Esophagus muscularis mucosa (tissue), 4 donors: ENCODE measurements around the gene BTBD9. TPM values are rescaled to one million over a fixed set of nuclear protein-coding genes. Genes with fewer than 3 reads are reported as not detected.

Experiments used
- DNase-seq: peaks from one replicate; pipeline ENCODE4 v3.0.0-alpha.2; 2017; ENCODE audit errors: extremely low spot score
- H3K27ac ChIP-seq, 4 donors: fragments of 200-600 bp; sonication (generic); replicated peaks in 1 of 4; 1 replicate in 3 of 4; 2 replicates in 1 of 4; pipeline ENCODE4 v1.5.1; 2016 to 2019; ENCODE audit warnings: mild to moderate bottlenecking in 1 of 4
- H3K27me3 ChIP-seq, 4 donors: fragments of 200-600 bp; sonication (generic); one replicate each; pipeline versions ENCODE4 v1.5.1 to v1.6.0; 2016 to 2019
- H3K36me3 ChIP-seq, 4 donors: fragments of 200-600 bp; sonication (generic); one replicate each; pipeline ENCODE4 v1.5.1; 2016 to 2019
- H3K4me1 ChIP-seq, 4 donors: fragments of 200-600 bp; sonication (generic); one replicate each; pipeline ENCODE4 v1.5.1; 2016 to 2019
- H3K4me3 ChIP-seq, 4 donors: fragments of 200-600 bp; sonication (generic); 1 replicate in 2 of 4; 2 replicates in 2 of 4; pipeline ENCODE4 v1.5.1; 2016 to 2019; ENCODE audit warnings: mild to moderate bottlenecking in 4 of 4, moderate library complexity in 1 of 4
- H3K9me3 ChIP-seq, 4 donors: fragments of 200-600 bp; sonication (generic); 1 replicate in 3 of 4; 2 replicates in 1 of 4; pipeline ENCODE4 v1.5.1; 2016 to 2019
- EP300 ChIP-seq: sonication (generic); formaldehyde crosslinking; IDR thresholded peaks from one replicate; pipeline ENCODE4 v1.6.1; 2017; ENCODE audit warnings: antibody characterized with exemption
- POLR2A ChIP-seq: fragments of 450-650 bp; IDR thresholded peaks from one replicate; pipeline ENCODE4 v1.6.1; 2017; ENCODE audit warnings: antibody characterized with exemption, moderate library complexity, mild to moderate bottlenecking, low read depth
- POLR2AphosphoS5 ChIP-seq, 2 donors: sonication (generic); formaldehyde crosslinking; IDR thresholded peaks; one replicate each; pipeline ENCODE4 v1.6.1; 2017; ENCODE audit warnings: antibody characterized with exemption in 2 of 2
- WGBS: methylation state at CpG from one replicate; pipeline ENCODE4 v1.1.5; 2018; 5-methylcytosine and 5-hydroxymethylcytosine counted together
- intact Hi-C: fragments of 100-400 bp; cut with DNase I; formaldehyde crosslinking; loops from one replicate; pipeline ENCODE4 v1.15.1; 2023
- total RNA-seq, 4 donors: library from RNA; depleted of rRNA; stranded (reverse); fragments of >200 nt; gene quantifications; one replicate each; pipeline versions ENCODE4 v1.1.0 to v1.2.1, GENCODE V29; 2016
- TF ChIP-seq, protein P1 (sequence below), 3 experiments: fragments of 200-600 bp in 2 of 3; fragments of 450-650 bp in 1 of 3; sonication (generic) in 2 of 3; IDR thresholded peaks; one replicate each; pipeline ENCODE4 v1.5.1; 2017 to 2019; ENCODE audit warnings: antibody characterized with exemption in 3 of 3, mild to moderate bottlenecking in 2 of 3, moderate library complexity in 1 of 3

Gene BTBD9
- total RNA-seq, 4 donors from 2014 or later = 9.4 to 14.1 (median 11.2) TPM

- H3K27me3 ChIP-seq = no peaks in the 10 kb centered on the region
- TF ChIP-seq POLR2AphosphoS5 (IDR thresholded peaks at IDR 0.05) (no peak), EP300 (no peak), POLR2A (no peak)
- TF ChIP-seq, protein P1, sequence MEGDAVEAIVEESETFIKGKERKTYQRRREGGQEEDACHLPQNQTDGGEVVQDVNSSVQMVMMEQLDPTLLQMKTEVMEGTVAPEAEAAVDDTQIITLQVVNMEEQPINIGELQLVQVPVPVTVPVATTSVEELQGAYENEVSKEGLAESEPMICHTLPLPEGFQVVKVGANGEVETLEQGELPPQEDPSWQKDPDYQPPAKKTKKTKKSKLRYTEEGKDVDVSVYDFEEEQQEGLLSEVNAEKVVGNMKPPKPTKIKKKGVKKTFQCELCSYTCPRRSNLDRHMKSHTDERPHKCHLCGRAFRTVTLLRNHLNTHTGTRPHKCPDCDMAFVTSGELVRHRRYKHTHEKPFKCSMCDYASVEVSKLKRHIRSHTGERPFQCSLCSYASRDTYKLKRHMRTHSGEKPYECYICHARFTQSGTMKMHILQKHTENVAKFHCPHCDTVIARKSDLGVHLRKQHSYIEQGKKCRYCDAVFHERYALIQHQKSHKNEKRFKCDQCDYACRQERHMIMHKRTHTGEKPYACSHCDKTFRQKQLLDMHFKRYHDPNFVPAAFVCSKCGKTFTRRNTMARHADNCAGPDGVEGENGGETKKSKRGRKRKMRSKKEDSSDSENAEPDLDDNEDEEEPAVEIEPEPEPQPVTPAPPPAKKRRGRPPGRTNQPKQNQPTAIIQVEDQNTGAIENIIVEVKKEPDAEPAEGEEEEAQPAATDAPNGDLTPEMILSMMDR (IDR thresholded peaks at IDR 0.05) = no peak
- H3K4me1 ChIP-seq = no peaks in the 10 kb centered on the region
- intact Hi-C loops = no loop called here
- H3K4me3 ChIP-seq = no peak overlapping the region
- no peak overlapping the region for H3K27ac ChIP-seq
- DNase-seq = no peak
- H3K36me3 ChIP-seq = peaks cover 0 to 4% (median 2%) of the 10 kb centered on the region in 4 donors
- H3K9me3 ChIP-seq = no peaks in the 10 kb centered on the region
- 95% methylated on average over 2 of the region's 2 CpGs for WGBS
Observed at GRCh38 chr6:38194282-38194572, 445.5 kb downstream of the BTBD9 start.

GRCh38 chr6:38193481-38194281, 446.0 kb downstream of the BTBD9 start:
- DNase-seq = no peak
- Histone ChIP-seq H3K27me3 (no peaks in the 10 kb centered on the region), H3K27ac (no peak overlapping the region), H3K4me3 (no peak overlapping the region), H3K36me3 (peaks cover 0 to 4% (median 2%) of the 10 kb centered on the region in 4 donors), H3K4me1 (no peaks in the 10 kb centered on the region), H3K9me3 (no peaks in the 10 kb centered on the region)
- WGBS = 83% methylated on average over 9 of the region's 9 CpGs
- TF ChIP-seq POLR2AphosphoS5 (IDR thresholded peaks at IDR 0.05) (no peak), EP300 (no peak), POLR2A (no peak)
- TF ChIP-seq, protein P1 (IDR thresholded peaks at IDR 0.05) = no peak
- intact Hi-C loops = no loop called here

DNA sequence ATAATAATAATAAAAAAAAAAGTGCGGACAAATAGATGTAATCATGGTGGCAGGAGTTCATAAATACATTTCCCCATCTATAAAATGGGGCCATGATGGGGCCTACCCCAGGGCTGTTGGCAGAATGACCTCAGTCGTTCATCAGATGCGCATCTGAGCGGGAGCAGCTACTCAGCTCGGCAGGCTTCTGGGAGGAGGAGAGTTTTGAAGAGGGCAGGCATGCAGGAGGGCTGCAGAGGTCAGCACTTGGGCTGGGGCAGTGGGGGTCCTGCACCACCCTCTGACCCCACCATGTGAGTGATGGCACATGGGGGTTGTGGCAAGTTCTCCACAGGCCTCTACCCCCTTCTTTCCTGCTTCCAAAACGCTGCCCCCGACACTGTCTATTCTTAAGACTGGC, 446.7 kb downstream of the BTBD9 start:
- no peak for TF ChIP-seq EP300
- TF ChIP-seq, protein P1 (IDR thresholded peaks at IDR 0.05) = no peak
- TF ChIP-seq POLR2AphosphoS5 (IDR thresholded peaks at IDR 0.05) = no peak
- TF ChIP-seq POLR2A = no peak
- Histone ChIP-seq H3K4me1 (no peaks in the 10 kb centered on the region), H3K36me3 (peaks cover 0 to 4% (median 4%) of the 10 kb centered on the region in 4 donors), H3K27ac (no peak overlapping the region), H3K27me3 (no peaks in the 10 kb centered on the region), H3K9me3 (no peaks in the 10 kb centered on the region), H3K4me3 (no peak overlapping the region)
- DNase-seq = no peak
- 81% methylated on average over 7 of the region's 7 CpGs for whole genome bisulfite sequencing
- intact Hi-C loops = no loop called here

GRCh38 chr6:38192487-38192886, 447.2 kb downstream of the BTBD9 start:
- TF ChIP-seq POLR2AphosphoS5 (IDR thresholded peaks at IDR 0.05) (no peak), POLR2A (no peak), EP300 (no peak)
- TF ChIP-seq, protein P1 (IDR thresholded peaks at IDR 0.05) = no peak
- no peaks in the 10 kb centered on the region for H3K4me1 ChIP-seq
- H3K27ac ChIP-seq = no peak overlapping the region
- intact Hi-C loops = no loop called here
- WGBS = 73% methylated on average over 5 of the region's 5 CpGs
- H3K36me3 ChIP-seq = peaks cover 0 to 8% (median 4%) of the 10 kb centered on the region in 4 donors
- DNase-seq = no peak
- no peak overlapping the region for H3K4me3 ChIP-seq
- H3K9me3 ChIP-seq = no peaks in the 10 kb centered on the region
- no peaks in the 10 kb centered on the region for H3K27me3 ChIP-seq
